ENCODE results near the gene PRR19. TPM values are rescaled to one million over a fixed set of nuclear protein-coding genes. Genes with fewer than 3 reads are reported as not detected.

PRR19 gene
- total RNA-seq, 1 experiment from 2014 or later = 3.2 TPM

DNA sequence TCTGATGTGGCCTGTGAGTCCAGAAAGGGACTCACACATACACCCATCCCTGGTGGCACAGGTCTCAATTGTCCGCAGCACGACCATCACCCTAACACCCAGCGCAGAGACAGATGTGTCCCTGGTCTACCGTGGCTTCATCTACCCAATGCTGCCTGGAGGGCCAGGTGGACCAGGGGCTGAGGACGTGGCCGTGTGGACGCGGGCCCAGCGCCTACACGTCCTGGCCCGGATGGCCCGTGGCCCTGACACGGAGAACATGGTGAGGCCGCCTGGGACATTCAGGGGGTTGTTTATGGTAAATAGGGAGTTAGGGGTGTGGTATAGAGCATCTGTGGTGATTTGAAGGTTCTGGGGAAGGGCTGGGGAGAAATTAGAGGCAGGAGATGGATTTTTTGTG is 46.3 kb downstream of the PRR19 start:
- no peaks in the 10 kb centered on the region for H3K4me1 ChIP-seq (ENCODE audit: insufficient read depth, low read length)
- H2AK5ac ChIP-seq (ENCODE audit: insufficient read length, low read length) = no peak overlapping the region
- H2BK12ac ChIP-seq (ENCODE audit: insufficient read length, low read depth, low read length) = no peak overlapping the region
- H3K4me1 Mint-ChIP-seq = no peaks in the 10 kb centered on the region
- H3K14ac ChIP-seq (ENCODE audit: insufficient read depth, low read length) = no peak overlapping the region
- no CpG with 5 or more reads among the region's 14 CpGs for WGBS (ENCODE audit: extremely low coverage, insufficient read length, low lambda C conversion rate)
- no peak overlapping the region for H3K27ac Mint-ChIP-seq
- no peaks in the 10 kb centered on the region for H4K20me1 ChIP-seq (ENCODE audit: control insufficient read depth, insufficient read depth, insufficient read length)
- no peak overlapping the region for H4K91ac ChIP-seq (ENCODE audit: insufficient read length, low read depth, low read length)
- H2BK5ac ChIP-seq (ENCODE audit: insufficient read length, low read length) = no peak overlapping the region
- no peak for DNase-seq
- no peak overlapping the region for H3K18ac ChIP-seq (ENCODE audit: insufficient read length, low read depth, low read length)
- no peak overlapping the region for H3K27ac ChIP-seq (ENCODE audit: insufficient read length, low read depth, low read length)
- no peak overlapping the region for H2BK15ac ChIP-seq (ENCODE audit: low read depth, low read length)
- no peaks in the 10 kb centered on the region for H3K79me2 ChIP-seq (ENCODE audit: insufficient read depth, low read length)
- no peak overlapping the region for H3K4ac ChIP-seq (ENCODE audit: low read depth, low read length)
- H3K23me2 ChIP-seq (ENCODE audit: insufficient read length, low read depth, low read length, poor library complexity, severe bottlenecking) = no peaks in the 10 kb centered on the region
- no peak overlapping the region for H3K23ac ChIP-seq (ENCODE audit: insufficient read length, low read depth, low read length)
- no peak overlapping the region for H4K5ac ChIP-seq (ENCODE audit: insufficient read length, low read depth, low read length)
- no peaks in the 10 kb centered on the region for H3K9me3 Mint-ChIP-seq
- H3K79me1 ChIP-seq (ENCODE audit: insufficient read depth, low read depth, low read length, poor library complexity, severe bottlenecking) = no peaks in the 10 kb centered on the region
- H3K36me3 Mint-ChIP-seq (ENCODE audit: insufficient read depth in 1 of 3, low read depth in 3 of 3) = peaks cover 5 to 30% (median 20%) of the 10 kb centered on the region in 3 experiments; a peak in 6 of 7 replicates
- no peak overlapping the region for H2AFZ ChIP-seq (ENCODE audit: low read length)
- no peaks in the 10 kb centered on the region for H3K9me3 ChIP-seq (ENCODE audit: control insufficient read depth, low read depth, low read length)
- no peak overlapping the region for H3K4me2 ChIP-seq (ENCODE audit: insufficient read depth, insufficient read length, low read length)
- H2BK120ac ChIP-seq (ENCODE audit: low read depth, low read length, poor library complexity, severe bottlenecking) = no peak overlapping the region
- no peak overlapping the region for H2BK20ac ChIP-seq (ENCODE audit: low read depth, low read length, poor library complexity, severe bottlenecking)
- TF ChIP-seq, protein P1, sequence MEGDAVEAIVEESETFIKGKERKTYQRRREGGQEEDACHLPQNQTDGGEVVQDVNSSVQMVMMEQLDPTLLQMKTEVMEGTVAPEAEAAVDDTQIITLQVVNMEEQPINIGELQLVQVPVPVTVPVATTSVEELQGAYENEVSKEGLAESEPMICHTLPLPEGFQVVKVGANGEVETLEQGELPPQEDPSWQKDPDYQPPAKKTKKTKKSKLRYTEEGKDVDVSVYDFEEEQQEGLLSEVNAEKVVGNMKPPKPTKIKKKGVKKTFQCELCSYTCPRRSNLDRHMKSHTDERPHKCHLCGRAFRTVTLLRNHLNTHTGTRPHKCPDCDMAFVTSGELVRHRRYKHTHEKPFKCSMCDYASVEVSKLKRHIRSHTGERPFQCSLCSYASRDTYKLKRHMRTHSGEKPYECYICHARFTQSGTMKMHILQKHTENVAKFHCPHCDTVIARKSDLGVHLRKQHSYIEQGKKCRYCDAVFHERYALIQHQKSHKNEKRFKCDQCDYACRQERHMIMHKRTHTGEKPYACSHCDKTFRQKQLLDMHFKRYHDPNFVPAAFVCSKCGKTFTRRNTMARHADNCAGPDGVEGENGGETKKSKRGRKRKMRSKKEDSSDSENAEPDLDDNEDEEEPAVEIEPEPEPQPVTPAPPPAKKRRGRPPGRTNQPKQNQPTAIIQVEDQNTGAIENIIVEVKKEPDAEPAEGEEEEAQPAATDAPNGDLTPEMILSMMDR (conservative IDR thresholded peaks at IDR 0.05) = no peak
- no peak overlapping the region for H3T11ph ChIP-seq (ENCODE audit: low read length)
- no peaks in the 10 kb centered on the region for H3K27me3 Mint-ChIP-seq (ENCODE audit: low read depth)
- H3K27me3 ChIP-seq (ENCODE audit: insufficient read depth, low read length) = no peaks in the 10 kb centered on the region
- no peak overlapping the region for H3K9ac ChIP-seq (ENCODE audit: extremely low read depth, insufficient read length, low read length)
- H3K4me3 Mint-ChIP-seq = no peak overlapping the region
- no peak overlapping the region for H4K8ac ChIP-seq (replicated peaks; ENCODE audit: insufficient read length, low read depth, low read length)
- no peak overlapping the region for H3K56ac ChIP-seq (ENCODE audit: insufficient read length, low read depth, low read length)
